ENCODE results near the gene ZNF821. TPM values are rescaled to one million over a fixed set of nuclear protein-coding genes. Genes with fewer than 3 reads are reported as not detected.
"Not testable (repeated sequence)": the region's sequence is repeated elsewhere in the genome, so short reads cannot be mapped to it uniquely, and the experiment has no call there.

ZNF821 gene
- total RNA-seq, 1 donor from 2014 or later: 6.0 TPM

DNA sequence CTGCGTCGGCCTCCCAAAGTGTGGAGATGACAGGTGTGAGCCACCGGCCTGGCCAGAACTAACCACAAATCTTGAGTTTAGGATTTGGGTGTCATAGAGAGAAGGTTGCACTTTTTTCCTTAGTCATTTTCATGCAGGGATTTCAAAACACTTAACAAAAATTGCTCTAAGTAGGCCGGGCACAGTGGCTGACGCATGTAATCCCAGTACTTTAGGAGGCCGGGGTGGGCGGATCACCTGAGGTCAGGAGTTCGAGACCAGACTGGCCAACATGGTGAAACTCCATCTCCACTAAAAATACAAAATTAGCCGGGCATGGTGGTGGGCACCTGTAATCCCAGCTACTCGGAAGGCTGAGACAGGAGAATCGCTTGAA lies 73.8 kb downstream of the ZNF821 start:
- DNase-seq (ENCODE audit: low read depth in 2 of 2): not testable (repeated sequence)

Other genes starting within 250 kb of the ZNF821 start
- 4.6 and 6.5 TPM in 2 replicates for gene PHLPP2, start 159.5 kb downstream of the ZNF821 start, total RNA-seq
- 37.0 and 43.8 TPM in 2 replicates for gene AP1G1, start 75.3 kb downstream of the ZNF821 start, total RNA-seq
- gene ATXN1L, start 38.2 kb downstream of the ZNF821 start, total RNA-seq: 10.2 and 16.3 TPM in 2 replicates
- gene IST1, start 11.3 kb upstream of the ZNF821 start, total RNA-seq: 99.6 and 141 TPM in 2 replicates
- gene PKD1L3, start 116.2 kb upstream of the ZNF821 start, total RNA-seq: 0.20 TPM in 1 of 2 replicates, not detected in the other
- gene DHODH, start 124.6 kb upstream of the ZNF821 start, total RNA-seq: 2.6 and 5.6 TPM in 2 replicates
- gene HP, start 170.3 kb upstream of the ZNF821 start, total RNA-seq: 0.20 TPM in 1 of 2 replicates, not detected in the other
- gene HPR, start 179.0 kb upstream of the ZNF821 start, total RNA-seq: not detected in 2 replicates
- gene TXNL4B, start 209.4 kb upstream of the ZNF821 start, total RNA-seq: 3.7 and 7.5 TPM in 2 replicates
- gene DHX38, start 209.7 kb upstream of the ZNF821 start, total RNA-seq: 63.2 and 98.2 TPM in 2 replicates

All from lung microvascular endothelial cell (primary cell).